ENCODE measurements around the gene SNX8.

GRCh38 chr7:2360796-2361195 lies 46.6 kb upstream of the SNX8 start:
- TF ChIP-seq POLR2AphosphoS5 (IDR thresholded peaks at IDR 0.05) (no peak), CTCF (IDR thresholded peaks at IDR 0.05) (no peak), POLR2A (IDR thresholded peaks at IDR 0.05) (no peak)
